Ascending aorta (tissue), 2 donors: Measurements from ENCODE around the gene APEH. TPM values are rescaled to one million over a fixed set of nuclear protein-coding genes. Genes with fewer than 3 reads are reported as not detected.

ENCODE experiments used
- DNase-seq, 2 donors: peaks; one replicate each; pipeline ENCODE4 v3.0.0-alpha.2; 2019; ENCODE audit warnings: low spot score in 2 of 2
- H3K27ac ChIP-seq, 2 donors: fragments of 200-600 bp; sonication (generic); one replicate each; pipeline ENCODE4 v1.5.1; 2016 to 2017; ENCODE audit warnings: mild to moderate bottlenecking in 1 of 2
- H3K27me3 ChIP-seq: fragments of 200-600 bp; sonication (generic); one replicate; pipeline ENCODE4 v1.5.1; 2017
- H3K36me3 ChIP-seq, 2 donors: fragments of 200-600 bp; sonication (generic); one replicate each; pipeline ENCODE4 v1.5.1; 2016
- H3K4me1 ChIP-seq, 2 donors: fragments of 200-600 bp; sonication (generic); one replicate each; pipeline ENCODE4 v1.5.1; 2016 to 2017; ENCODE audit warnings: mild to moderate bottlenecking in 1 of 2
- H3K4me3 ChIP-seq, 2 donors: fragments of 200-600 bp; sonication (generic); one replicate each; pipeline ENCODE4 v1.5.1; 2016 to 2017; ENCODE audit warnings: mild to moderate bottlenecking in 1 of 2
- H3K9me3 ChIP-seq, 2 donors: fragments of 200-600 bp; sonication (generic); one replicate each; pipeline ENCODE4 v1.5.1; 2016
- CTCF ChIP-seq, 3 experiments: fragments of 200-600 bp in 2 of 3; fragments of 450-650 bp in 1 of 3; sonication (generic) in 2 of 3; IDR thresholded peaks; one replicate each; pipeline ENCODE4 v1.5.1; 2016 to 2019; ENCODE audit warnings: antibody characterized with exemption in 3 of 3, mild to moderate bottlenecking in 1 of 3, moderate library complexity in 1 of 3
- intact Hi-C: fragments of 100-400 bp; cut with DNase I; formaldehyde crosslinking; loops from one replicate; pipeline ENCODE4 v1.15.1; 2023
- total RNA-seq: library from RNA; depleted of rRNA; stranded (reverse); fragments of >200 nt; gene quantifications from one replicate; pipeline ENCODE4 v1.1.0, GENCODE V29; 2016

APEH gene
- total RNA-seq, 1 donor from 2014 or later = 79.5 TPM

- no peak overlapping the region for H3K27ac ChIP-seq
- H3K27me3 ChIP-seq = no peaks in the 10 kb centered on the region
- no peak for TF ChIP-seq CTCF (IDR thresholded peaks at IDR 0.05)
- intact Hi-C loops = no loop called here
- no peaks in the 10 kb centered on the region for H3K9me3 ChIP-seq
- DNase-seq = no peak
- H3K4me1 ChIP-seq = peaks cover 5 to 8% of the 10 kb centered on the region in 2 donors
- H3K36me3 ChIP-seq = no peaks in the 10 kb centered on the region
- no peak overlapping the region for H3K4me3 ChIP-seq
These were observed 31.4 kb upstream of the APEH start for GRCh38 chr3:49642708-49643145.

GRCh38 chr3:49644684-49645083 lies 29.5 kb upstream of the APEH start:
- no peak overlapping the region for H3K27ac ChIP-seq
- no peaks in the 10 kb centered on the region for H3K27me3 ChIP-seq
- intact Hi-C loops = no loop called here
- H3K4me3 ChIP-seq = no peak overlapping the region
- DNase-seq = no peak
- TF ChIP-seq CTCF (IDR thresholded peaks at IDR 0.05) = no peak
- no peaks in the 10 kb centered on the region for H3K36me3 ChIP-seq
- H3K9me3 ChIP-seq = no peaks in the 10 kb centered on the region
- H3K4me1 ChIP-seq = peaks cover 2 to 4% of the 10 kb centered on the region in 2 donors

- no peaks in the 10 kb centered on the region for H3K9me3 ChIP-seq
- H3K36me3 ChIP-seq = no peaks in the 10 kb centered on the region
- H3K27me3 ChIP-seq = no peaks in the 10 kb centered on the region
- intact Hi-C loops = no loop called here
- H3K4me1 ChIP-seq = peaks cover 2 to 4% of the 10 kb centered on the region in 2 donors
- no peak for TF ChIP-seq CTCF (IDR thresholded peaks at IDR 0.05)
- no peak overlapping the region for H3K27ac ChIP-seq
- no peak for DNase-seq
- H3K4me3 ChIP-seq = no peak overlapping the region
These were observed 27.9 kb upstream of the APEH start for GRCh38 chr3:49646236-49646635.

- Histone ChIP-seq H3K36me3 (no peaks in the 10 kb centered on the region), H3K27me3 (no peaks in the 10 kb centered on the region), H3K27ac (no peak overlapping the region), H3K4me1 (peaks cover 2 to 4% of the 10 kb centered on the region in 2 donors), H3K4me3 (no peak overlapping the region), H3K9me3 (no peaks in the 10 kb centered on the region)
- intact Hi-C loops = no loop called here
- no peak for DNase-seq
- no peak for TF ChIP-seq CTCF (IDR thresholded peaks at IDR 0.05)
These were observed 26.4 kb upstream of the APEH start for GRCh38 chr3:49647741-49648140.

GRCh38 chr3:49648354-49649019 lies 25.7 kb upstream of the APEH start:
- peaks cover 2 to 4% of the 10 kb centered on the region in 2 donors for H3K4me1 ChIP-seq
- no peak overlapping the region for H3K27ac ChIP-seq
- DNase-seq = no peak
- intact Hi-C loops = no loop called here
- no peak overlapping the region for H3K4me3 ChIP-seq
- no peak for TF ChIP-seq CTCF (IDR thresholded peaks at IDR 0.05)
- no peaks in the 10 kb centered on the region for H3K9me3 ChIP-seq
- no peaks in the 10 kb centered on the region for H3K36me3 ChIP-seq
- no peaks in the 10 kb centered on the region for H3K27me3 ChIP-seq
